OCI-LY7 (cell line): ENCODE measurements around the gene PRKN.

Experiments used
- CTCF ChIP-seq: fragments of 200-600 bp; sonication (generic); conservative IDR thresholded peaks from 2 replicates; pipeline ENCODE4 v1.5.1; 2014; ENCODE audit warnings: mild to moderate bottlenecking, antibody characterized with exemption, low read length, moderate library complexity, mixed read lengths
- EZH2phosphoT487 ChIP-seq: fragments of 200-600 bp; sonication (generic); IDR thresholded peaks from 2 replicates; pipeline ENCODE4 v1.6.1; 2018; ENCODE audit warnings: low read depth, borderline replicate concordance, mild to moderate bottlenecking, mixed run types, antibody characterized with exemption, low read length, moderate library complexity, mixed read lengths

- TF ChIP-seq CTCF (no peak), EZH2phosphoT487 (no peak)
These were observed 549.8 kb downstream of the PRKN start for GRCh38 chr6:162177746-162178145.
